GM12878 (cell line): ENCODE measurements around the gene TNFRSF1B. TPM values are rescaled to one million over a fixed set of nuclear protein-coding genes. Genes with fewer than 3 reads are reported as not detected.

Experiments used
- FOXK2 ChIP-seq: fragments of 450-650 bp; IDR thresholded peaks from 2 replicates; pipeline ENCODE4 v1.6.1; 2017; ENCODE audit warnings: mild to moderate bottlenecking, moderate library complexity
- GABPA ChIP-seq: IDR thresholded peaks from 2 replicates; pipeline ENCODE4 v1.6.1; 2014; ENCODE audit warnings: antibody characterized with exemption, low read depth, mild to moderate bottlenecking, inconsistent platforms
- HCFC1 ChIP-seq: fragments of 150-350 bp; IDR thresholded peaks from 2 replicates; pipeline ENCODE4 v1.6.1; 2014; ENCODE audit warnings: low read length
- MYC ChIP-seq: IDR thresholded peaks from 2 replicates; pipeline ENCODE4 v1.6.1; 2011; ENCODE audit warnings: mild to moderate bottlenecking, low read length, moderate library complexity, inconsistent platforms; ENCODE audit not compliant: insufficient read depth, insufficient replicate concordance, insufficient read length, severe bottlenecking
- NR2C1 ChIP-seq: fragments of 450-650 bp; IDR thresholded peaks from 2 replicates; pipeline ENCODE4 v1.6.1; 2017; ENCODE audit warnings: antibody characterized with exemption, mild to moderate bottlenecking, moderate library complexity
- RB1 ChIP-seq: fragments of 450-650 bp; formaldehyde crosslinking; IDR thresholded peaks from 2 replicates; pipeline ENCODE4 v1.6.1; 2017; ENCODE audit warnings: mild to moderate bottlenecking, borderline replicate concordance
- REST ChIP-seq: IDR thresholded peaks from 2 replicates; pipeline ENCODE4 v1.6.1; 2012; ENCODE audit warnings: mild to moderate bottlenecking, low read depth, low read length
- SIX5 ChIP-seq: IDR thresholded peaks from 2 replicates; pipeline ENCODE4 v1.6.1; 2011; ENCODE audit warnings: mild to moderate bottlenecking, low read depth, low read length, moderate library complexity; ENCODE audit not compliant: severe bottlenecking
- TCF7 ChIP-seq: IDR thresholded peaks from 2 replicates; pipeline ENCODE4 v1.6.1; 2014; ENCODE audit warnings: antibody characterized with exemption, borderline replicate concordance
- ZNF207 ChIP-seq: fragments of 450-650 bp; IDR thresholded peaks from 2 replicates; pipeline ENCODE4 v1.6.1; 2014; ENCODE audit warnings: antibody characterized with exemption, mild to moderate bottlenecking, borderline replicate concordance
- ZNF687 ChIP-seq: fragments of 450-650 bp; IDR thresholded peaks from 2 replicates; pipeline ENCODE4 v1.6.1; 2017; ENCODE audit warnings: mild to moderate bottlenecking, moderate library complexity
- polyA plus RNA-seq, 11 experiments: library from polyadenylated mRNA; depleted of rRNA in 4 of 11; unstranded in 6 of 11; stranded (reverse) in 5 of 11; fragments of >200 nt; fragmentation: Nextera tagmentation in 4 of 11; fragmentation: Illumina TruSeq in 1 of 11; extraction: Ambion mirVana in 4 of 11; extraction: Trizol in 1 of 11; gene quantifications; 1 replicate in 1 of 11; 2 replicates in 10 of 11; pipeline versions ENCODE4 v1.2.1 to v1.2.3, GENCODE V29; 2011 to 2016; ENCODE audit warnings: inconsistent platforms in 2 of 11, missing spikeins in 2 of 11, low read depth in 1 of 11
- total RNA-seq, 4 experiments: library from RNA; depleted of rRNA in 3 of 4; stranded (reverse); fragments of >200 nt in 3 of 4; fragmentation: Illumina TruSeq in 1 of 4; extraction: Trizol in 1 of 4; gene quantifications; 2 replicates each; pipeline versions ENCODE4 v1.2.1 to v1.2.3, GENCODE V29; 2013 to 2021
- TF ChIP-seq, protein P1 (sequence below): IDR thresholded peaks from 2 replicates; pipeline ENCODE4 v1.6.1; 2012; ENCODE audit warnings: low read depth, low read length, improper control_type of control experiment

TNFRSF1B gene
- total and polyA plus RNA-seq, 10 of the 15 experiments (the other 5 are each of a cell fraction or from before 2014, with no cell fraction given), result 10.1 to 87.2 (median 37.3) TPM

- TF ChIP-seq, protein P1, sequence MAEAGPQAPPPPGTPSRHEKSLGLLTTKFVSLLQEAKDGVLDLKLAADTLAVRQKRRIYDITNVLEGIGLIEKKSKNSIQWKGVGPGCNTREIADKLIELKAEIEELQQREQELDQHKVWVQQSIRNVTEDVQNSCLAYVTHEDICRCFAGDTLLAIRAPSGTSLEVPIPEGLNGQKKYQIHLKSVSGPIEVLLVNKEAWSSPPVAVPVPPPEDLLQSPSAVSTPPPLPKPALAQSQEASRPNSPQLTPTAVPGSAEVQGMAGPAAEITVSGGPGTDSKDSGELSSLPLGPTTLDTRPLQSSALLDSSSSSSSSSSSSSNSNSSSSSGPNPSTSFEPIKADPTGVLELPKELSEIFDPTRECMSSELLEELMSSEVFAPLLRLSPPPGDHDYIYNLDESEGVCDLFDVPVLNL, result no peak
- TF ChIP-seq SIX5 (no peak), TCF7 (no peak), MYC (no peak), REST (no peak), GABPA (no peak), FOXK2 (no peak), ZNF207 (no peak), NR2C1 (0 out of 2 replicates have a peak, but pooled peaks have one; percentile 7), HCFC1 (no peak), RB1 (no peak), ZNF687 (peak; percentile 83)
Measured at GRCh38 chr1:12150456-12151200, 16.2 kb upstream of the TNFRSF1B start (continued).
